OCI-M1 (cell line): ENCODE measurements around the gene YPEL2.

Source experiments
- DNase-seq: peaks from one replicate; lab custom pipeline; 2025; lab: John Stamatoyannopoulos, UW

YPEL2 gene

DNA sequence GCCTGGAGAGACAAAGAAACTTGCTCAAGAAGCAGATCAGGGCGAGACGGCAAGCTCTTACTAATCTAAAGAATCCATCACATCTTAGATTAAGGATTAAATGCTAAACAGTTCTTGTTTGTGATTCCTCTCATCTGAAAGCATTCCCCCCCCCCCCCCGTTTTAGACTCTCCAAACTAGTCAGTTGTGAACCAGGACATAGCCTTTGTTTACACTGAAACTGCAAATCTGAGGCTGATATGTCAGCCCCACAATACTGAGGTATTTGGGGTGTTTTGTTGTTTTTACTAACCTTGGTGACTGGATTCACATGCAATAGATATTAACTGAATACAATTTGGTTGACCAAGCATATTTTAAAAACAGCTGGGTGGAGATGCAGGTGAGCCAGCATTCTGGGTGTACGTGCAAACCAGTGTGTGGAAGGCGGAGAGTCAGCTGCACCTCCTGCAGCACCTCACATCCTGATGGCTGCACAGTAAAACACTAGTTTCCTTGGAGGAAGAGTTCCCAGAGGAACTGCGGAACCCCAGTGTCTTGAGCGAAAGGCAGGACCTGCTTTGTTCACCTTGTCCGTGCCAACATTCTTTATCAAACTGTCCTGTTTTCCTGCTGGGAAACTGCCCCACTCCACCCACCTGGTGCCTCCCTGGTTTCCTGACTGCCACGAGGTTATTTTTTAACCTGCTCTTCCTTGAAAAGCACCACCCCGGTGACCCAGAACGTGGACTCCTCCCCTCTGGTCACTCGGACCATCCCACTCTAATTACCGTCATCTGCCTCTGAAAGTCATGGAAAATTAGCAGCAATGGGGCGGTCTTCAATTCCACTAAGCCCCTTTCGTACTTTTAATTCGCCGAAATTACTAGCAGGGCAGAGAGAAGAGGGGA lies 1.2 kb upstream of the YPEL2 start:
- no peak for DNase-seq

DNA sequence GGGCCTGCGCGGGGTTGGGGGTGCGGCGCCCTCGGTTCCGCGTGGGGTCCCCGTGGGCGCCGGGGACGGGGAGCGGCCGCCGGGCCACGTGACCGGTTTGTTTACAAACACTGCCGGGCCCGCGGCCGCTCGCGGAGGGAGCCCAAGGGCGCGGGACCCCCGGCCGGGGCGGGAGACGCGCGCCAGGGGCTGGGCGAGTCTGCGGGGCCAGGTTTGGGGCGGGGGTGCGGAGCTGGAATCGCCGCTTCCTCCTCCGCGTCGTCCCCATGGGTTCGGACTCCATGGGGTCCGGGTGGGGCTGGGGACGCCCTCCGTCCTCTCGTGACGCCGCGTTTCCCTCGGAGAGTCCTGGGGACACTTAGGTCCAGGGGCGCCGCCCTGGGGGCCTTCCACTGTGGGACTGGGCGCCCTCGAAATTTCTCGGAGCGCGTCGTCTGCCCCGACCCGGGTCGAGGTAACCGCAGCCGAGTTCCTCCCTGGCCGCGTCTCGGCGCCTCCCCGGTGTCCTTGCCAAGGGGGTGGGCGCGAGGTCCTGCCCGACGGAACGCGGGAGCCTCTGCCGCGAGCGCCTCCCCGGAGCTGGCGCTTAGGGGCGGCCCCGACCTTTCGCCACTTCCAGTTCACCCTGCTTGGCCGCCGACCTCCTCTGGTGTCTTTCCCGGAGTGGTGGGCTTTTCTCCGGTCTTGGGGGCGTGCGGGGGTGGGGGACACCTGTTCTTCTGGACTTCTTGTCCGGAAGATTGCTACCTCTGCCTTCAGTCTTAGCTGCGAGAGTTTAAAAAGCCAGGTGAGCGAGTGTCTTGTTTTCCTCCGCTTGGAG lies 684 bp downstream of the YPEL2 start:
- DNase-seq = no peak

DNA sequence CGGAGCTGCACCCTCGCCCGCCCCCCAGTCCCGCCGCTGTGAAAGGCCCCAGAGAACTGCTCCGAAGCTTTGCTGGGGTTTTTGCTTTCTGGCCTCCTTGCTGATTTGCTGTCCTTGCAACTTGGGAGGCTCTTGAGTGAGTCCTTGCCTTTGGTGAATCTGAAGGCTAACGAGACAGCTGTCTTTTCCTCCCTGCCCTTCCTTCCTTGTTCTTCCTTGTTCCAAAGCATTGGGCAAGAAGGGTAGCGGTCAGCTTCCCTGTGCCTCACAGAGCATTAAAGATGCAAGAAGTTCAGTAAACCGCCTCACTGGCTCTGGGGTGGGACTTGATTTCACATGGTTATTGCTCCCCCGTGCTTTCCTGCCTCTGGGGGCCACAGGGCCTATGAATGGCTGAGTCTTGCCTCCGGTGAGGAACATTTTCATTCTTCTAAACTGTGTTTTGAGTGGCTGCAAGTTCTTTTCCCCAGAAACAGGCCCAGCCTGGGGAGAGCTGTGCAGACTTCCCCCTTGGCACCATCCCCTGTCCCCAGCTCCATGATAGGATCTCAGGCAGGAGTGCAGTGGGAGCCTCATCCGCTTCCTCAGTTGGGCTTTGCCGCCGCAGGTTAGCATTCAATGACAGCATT lies 1.4 kb downstream of the YPEL2 start:
- DNase-seq = no peak

DNA sequence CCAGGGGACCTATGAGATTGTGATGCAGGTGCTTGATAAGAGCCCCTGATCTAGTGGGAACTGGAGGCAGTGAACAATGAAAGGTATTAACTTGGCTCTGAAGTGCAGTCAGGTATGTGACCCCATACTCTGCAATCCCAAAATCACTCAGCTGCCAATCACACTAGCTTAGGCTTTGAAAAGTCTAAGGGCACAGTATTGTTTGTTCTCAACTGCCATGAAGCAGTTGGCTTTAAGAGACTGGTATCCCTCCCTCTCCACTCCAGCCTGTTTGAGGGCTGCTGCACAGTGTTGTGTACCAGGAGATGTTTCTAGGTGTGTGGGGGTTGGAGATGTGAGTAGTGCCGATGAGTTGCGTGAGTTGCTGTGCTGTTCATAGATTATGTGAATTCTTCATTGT lies 2.4 kb downstream of the YPEL2 start:
- DNase-seq = no peak

DNA sequence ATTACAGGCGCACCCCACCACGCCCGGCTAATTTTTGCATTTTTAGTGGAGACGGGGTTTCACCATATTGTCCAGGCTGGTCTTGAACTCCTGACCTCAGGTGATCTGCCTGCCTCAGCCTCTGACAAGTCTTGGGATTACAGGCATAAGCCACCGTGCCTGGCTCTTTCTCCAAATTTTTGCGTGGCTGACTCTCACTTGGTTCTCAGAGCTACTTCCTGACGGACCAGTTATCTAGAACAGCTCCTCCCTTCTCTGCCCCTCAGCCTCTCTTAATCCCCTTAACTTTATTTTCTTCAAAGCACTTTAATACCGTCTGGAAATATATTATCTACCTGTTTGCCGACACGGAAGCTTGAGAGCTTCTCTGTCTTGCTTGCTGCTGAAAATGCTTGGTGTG lies 4.2 kb downstream of the YPEL2 start:
- DNase-seq = no peak

DNA sequence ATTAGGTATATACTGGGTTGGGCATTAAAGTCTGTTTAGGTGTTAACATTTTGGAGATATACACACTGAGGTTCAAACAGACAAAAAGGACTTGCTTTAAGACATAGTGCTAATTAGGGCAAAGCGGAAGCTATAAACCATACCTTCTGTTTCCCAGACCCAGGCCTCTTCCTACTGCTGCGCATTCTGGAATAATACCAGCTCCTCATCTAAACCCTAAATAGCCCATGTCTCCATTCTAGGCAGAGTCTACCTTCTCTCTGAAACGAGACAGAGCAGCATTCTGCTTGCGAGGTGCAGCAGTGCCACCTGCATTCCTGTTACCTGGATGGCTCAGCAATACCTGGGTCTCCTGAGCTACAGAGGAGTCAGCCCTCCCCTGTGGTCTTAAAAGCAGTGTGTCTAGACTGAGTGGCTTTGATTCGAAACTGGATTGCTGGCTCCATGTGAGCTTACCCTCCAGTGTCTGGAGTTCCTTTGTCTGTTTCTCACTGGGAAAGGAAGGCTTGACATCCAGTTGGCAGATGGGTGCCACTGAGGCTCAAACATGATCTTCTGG lies 6.4 kb downstream of the YPEL2 start:
- DNase-seq = no peak

DNA sequence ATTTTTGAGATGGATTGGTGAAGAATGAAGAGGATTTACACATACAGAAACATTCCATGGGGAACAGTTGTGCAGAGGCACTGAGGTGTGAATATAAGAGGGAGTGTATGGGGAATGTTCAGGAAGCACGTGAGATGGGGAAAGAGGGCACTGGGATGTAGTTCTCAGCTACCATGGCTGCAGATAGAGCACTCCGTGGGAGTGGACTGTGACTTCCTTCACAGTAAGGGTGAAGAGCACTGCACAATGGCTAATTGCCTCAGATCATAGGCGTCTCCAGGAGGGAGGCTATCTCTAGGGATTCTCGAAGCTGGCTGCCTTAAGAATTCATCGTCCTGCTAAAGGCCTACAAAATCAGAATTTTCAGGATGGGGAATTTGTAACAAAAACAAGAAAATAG lies 7.0 kb downstream of the YPEL2 start:
- DNase-seq = no peak

DNA sequence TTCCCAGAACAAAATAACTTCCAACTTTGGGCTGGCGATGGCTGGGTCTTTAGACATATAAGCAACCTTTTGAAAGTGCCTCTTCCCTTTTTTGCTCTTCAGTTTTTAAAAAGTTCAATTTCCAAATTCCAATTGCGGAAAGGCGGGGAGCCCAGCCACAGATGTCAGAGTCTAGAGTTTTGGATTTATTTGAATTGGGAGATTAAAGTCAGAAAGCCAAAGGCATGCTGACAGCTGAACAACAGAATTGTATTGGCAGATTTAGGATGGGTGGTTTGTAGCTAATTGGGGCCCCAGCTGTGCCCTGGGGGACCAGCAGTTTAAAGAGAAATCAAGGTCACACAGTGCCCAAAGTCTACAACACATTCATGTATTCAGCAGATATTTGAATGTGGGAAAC lies 10.5 kb downstream of the YPEL2 start:
- DNase-seq = no peak

DNA sequence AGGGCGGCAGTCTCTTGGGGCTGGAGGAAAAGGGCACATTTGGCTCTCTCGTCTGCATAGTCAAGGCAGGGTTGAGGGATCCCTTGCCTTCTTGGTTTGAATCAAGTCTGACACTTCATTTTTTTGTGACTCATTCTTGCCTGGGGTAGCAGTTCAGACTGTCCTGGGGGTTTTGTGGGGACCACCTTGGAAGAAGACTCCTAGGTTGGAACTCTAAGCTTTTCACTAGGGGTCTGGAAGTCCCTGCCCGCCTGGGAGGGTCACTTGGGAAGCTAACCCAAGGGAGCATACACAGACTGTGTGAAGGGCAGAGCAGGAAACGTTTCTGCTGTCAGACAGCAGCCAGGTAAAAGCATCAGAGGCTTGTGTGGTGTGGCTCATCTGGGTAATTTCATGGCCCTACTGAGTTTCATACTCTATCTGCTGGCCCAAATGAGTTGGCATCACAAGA lies 11.3 kb downstream of the YPEL2 start:
- DNase-seq = no peak

DNA sequence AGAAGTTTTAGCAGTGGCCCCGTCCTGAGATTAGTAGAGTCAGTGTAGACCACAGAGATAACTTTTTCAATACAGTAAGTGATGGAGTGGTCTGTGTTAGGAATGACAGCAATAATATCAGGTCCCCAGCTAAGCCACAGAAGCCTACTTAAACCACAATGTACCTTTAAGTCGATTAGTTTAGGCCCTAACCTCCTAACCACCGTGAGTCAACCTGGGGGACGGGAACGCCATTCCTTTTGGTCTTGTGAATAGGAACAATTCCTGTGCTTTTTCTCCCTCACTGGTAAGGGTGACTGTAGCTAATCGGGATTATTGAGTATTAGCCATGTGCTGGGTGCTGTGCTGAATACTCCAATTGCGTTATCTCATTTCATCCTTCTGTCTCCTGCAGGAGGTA lies 14.0 kb downstream of the YPEL2 start:
- DNase-seq = no peak

DNA sequence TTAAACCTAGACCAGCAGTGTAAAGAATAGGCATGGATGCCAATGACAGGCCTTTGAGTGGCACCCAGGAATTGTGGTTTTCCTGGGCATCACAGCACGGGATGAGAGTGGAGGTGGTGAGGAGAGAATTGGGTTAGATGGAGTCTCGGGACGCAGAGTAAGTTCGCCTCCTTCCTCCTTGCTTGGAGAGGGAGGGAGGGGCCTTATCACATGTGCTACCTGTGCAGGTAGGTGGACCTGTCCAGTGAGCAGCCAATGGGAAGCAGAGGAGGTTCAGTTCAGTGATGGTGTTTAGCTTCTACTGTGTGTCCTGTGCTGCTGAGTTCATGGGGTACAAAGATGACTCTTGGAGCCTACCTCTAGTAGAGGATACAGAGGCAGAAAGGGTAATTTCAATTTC lies 14.9 kb downstream of the YPEL2 start:
- DNase-seq = no peak

DNA sequence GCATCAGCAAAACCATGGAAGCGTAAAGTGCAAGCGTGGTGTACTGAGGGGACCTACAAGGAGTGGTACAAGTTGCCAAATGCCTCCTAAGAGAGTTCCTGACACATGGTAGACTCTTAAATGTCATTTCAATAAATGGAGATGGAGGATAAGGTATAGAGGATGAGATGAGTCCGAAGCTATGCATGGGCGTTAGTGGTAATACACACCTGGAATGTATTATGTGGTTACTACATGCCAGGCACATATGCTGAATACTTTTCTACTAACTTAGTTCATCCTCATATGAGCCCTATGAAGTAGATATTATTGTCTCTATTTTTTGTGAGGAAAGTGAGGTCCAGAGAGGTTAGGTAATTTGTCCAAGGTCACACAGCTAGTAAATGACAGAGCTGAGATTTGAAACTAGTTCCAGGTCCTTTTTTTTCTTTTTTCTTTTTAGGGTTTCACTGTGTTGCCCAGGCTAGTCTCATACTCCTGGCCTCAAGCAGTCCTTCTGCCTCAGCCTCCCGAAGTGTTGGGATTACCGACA lies 15.5 kb downstream of the YPEL2 start:
- no peak for DNase-seq

DNA sequence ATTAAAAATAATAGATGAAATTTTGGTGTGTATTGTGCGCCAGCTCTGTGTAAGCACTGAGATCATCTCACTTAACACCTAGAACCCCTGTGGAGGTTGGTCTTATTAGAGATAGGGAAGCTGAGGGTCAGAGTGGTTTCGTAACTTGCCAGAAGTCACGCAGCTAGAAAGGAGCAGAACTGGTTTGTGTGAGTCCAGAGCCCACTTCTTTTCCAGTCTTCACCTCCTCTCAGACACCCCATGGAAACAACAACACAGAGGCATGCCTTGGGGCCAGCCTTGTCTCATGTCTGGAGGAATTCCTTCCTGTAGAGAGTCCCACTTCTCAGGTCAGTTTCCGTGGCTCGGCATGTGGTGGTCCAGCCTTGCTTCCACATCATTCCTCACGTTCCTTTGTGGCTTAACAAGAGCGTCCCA lies 16.5 kb downstream of the YPEL2 start:
- no peak for DNase-seq

DNA sequence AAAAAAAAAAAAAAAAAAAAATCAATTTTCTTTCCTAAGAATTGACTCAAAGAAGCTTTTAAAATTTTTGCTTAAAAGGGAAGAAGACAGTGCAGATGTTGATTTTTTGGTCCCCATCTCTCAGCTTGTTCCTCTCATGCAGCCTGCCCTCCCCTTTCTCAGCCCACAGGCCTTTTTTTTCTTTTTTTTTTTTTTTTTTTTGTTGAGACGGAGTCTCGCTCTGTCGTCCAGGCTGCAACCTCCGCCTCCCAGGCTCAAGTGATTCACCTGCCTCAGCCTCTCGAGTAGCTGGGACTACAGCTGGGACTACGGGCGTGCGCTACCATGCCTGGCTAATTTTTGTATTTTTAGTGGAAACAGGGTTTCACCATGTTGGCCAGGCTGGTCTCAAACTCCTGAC lies 17.7 kb downstream of the YPEL2 start:
- DNase-seq = no peak

DNA sequence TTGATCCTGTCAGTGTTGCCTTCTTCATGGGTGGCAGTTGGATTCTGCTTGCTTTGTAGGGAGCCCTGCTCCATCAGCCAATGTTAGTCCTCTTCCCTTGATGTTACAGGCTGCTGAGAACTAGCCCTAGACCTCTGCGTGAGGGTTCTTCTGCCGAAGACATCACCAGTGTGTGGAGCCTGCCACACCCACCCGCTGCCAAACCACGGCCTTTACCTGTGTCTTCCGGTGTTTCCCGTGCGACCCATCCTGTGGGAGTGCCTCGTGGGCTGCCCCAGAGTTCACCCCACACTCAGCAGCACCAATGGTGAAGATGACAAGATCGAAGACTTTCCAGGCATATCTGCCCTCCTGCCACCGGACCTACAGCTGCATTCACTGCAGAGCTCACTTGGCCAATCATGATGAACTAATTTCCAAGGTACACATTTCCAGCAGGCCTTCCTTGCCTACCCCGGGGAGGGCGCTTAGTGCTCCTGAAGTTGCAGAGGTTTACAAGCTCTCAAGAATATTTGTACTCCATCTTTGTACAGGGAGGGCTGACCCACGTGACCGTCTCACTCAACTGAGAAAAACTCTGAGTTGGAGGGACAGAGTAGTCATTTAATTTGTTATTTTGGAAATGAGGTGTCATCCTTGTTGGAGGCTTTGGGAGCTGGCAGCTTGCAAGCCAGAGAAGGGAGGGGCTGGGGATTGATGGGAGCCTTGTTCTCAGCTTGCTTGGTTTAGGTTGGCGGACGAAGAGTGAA lies 21.8 kb downstream of the YPEL2 start:
- DNase-seq = no peak

DNA sequence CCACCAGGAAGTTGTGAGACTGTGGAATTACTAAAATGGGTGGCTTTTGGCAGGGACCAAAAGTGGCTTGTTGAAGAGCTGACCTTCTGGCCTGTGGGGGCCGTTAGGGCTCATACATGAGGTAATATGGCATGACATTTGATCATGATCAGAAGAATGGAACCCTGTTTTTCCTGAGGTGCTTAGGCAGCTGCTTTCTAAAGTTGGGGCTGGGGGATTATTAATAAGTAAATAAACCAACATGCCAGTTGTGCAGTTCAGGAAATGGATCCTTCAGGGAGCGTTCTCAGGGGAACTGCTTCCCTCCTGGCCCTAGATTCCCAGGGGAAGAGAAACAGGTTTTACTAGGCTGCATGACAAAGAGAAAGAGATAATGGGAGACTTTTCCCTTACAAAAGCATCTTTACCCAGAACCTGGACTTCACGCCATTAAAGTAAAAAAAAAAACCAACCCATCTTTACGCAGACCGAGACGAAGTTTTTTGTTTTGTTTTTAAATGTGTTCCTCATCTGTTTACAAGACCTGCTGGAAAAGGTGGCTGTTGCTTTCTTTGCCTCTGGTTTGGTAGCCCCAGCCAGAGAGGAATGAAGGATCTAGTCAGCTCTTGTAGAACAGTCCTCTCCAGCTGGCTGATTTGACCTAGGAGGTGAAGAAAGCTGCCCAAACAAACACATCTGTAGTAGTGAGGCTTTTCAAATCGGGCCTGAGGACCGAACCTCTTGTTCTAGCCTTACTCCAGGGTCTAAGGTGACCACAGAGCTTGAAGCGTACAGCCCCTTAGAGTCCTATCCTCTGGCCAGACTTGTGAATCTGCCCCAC lies 22.7 kb downstream of the YPEL2 start:
- no peak for DNase-seq

DNA sequence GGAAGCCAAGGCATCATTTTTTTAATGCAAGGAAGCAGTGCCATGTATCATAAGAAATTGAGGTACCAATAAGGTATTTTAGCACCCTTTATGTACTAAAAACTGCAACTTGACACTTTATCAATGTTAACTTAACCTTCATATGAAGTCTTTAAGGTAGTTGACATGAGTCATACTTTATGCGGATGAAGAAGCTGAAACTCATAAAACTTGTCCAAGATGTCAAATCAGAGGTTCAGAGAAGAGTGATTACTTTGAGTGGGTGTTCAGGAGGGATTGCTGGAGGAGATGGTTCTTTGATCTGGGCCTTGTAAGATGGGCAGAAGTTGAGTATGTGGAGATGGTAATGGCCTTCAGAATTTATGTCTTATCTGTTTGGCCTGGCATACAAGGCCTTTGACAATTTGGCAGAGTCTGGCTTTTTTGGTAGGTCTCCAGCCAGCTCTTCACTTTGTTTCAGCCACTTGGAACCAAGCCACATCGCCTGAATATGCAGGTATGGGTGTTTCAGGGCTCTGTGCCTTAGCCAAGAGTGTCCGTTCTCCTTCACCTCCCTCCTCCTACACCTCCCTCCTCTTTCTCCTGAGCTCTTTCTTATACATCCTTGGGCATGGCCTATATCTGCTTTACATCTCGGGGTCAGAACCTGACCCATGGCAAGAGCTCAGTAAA lies 23.7 kb downstream of the YPEL2 start:
- DNase-seq = no peak

DNA sequence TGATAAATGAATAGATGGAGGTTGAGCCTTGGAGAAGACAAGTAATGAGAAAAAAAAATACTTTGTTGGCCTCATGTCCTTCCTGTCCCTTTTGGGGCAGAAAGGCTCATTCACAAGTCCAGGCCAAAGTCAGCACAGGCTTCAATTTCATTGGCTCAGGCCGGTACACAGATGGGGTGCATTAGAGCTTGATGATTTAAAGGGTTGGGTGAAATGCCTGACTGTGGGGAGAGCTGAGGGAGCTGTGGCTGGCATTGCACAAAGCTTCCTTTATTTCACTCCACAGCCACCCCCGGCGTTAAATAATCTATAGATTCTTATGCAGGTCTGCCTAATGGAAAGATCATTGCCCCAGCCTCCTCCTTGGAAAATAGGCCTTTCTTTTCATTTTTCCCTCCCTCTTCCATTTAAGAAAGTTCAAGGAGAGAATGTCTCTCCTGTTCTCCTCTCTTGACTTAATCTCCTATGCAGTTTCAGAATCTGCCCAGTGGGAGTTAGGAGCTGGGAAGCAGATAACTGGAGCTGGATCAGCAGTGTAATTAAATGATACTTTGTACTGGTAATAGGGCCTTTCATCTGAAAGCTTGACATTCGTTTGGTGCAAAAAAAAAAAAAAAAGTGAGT lies 24.4 kb downstream of the YPEL2 start:
- no peak for DNase-seq

DNA sequence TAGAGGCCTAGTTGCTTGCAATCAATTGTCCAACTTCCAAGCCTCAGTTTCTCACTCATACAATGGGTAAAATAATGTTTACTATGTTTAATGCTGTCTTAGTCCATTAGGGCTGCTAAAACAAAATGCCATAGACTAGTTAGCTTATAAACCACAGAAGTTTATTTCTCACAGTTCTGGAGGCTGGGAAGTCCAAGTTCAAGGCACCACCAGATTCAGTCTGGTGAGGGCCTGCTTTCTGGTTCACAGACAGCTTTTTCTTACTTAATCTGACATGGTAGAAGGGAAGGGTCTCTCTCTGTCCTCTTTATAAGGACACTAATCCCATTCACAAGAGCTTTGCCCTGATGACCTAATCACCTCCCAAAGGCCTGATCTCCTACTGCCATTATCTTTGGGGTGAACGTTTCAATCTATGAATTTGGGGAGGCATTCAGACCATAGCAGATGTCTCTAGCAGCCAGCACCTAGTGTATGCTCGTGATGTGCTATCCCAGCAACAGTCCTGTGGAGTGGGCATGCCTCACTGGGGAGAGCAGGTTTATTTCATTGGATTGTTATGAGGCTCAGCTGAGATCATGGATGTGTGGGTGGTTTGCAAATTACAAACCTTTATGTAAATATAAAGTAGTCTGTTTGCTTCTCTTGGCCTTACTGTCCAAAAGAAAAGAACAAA lies 25.2 kb downstream of the YPEL2 start:
- no peak for DNase-seq
